GM21447 (cell line): Measurements from ENCODE around the gene BPI.
"Not testable (repeated sequence)": the region's sequence is repeated elsewhere in the genome, so short reads cannot be mapped to it uniquely, and the experiment has no call there.

Source experiments
- ATAC-seq: cut with Tn5 transposase; IDR thresholded peaks from one replicate; pipeline ENCODE4 v1.9.1; 2021; ENCODE audit not compliant: unreplicated experiment

Gene BPI

DNA sequence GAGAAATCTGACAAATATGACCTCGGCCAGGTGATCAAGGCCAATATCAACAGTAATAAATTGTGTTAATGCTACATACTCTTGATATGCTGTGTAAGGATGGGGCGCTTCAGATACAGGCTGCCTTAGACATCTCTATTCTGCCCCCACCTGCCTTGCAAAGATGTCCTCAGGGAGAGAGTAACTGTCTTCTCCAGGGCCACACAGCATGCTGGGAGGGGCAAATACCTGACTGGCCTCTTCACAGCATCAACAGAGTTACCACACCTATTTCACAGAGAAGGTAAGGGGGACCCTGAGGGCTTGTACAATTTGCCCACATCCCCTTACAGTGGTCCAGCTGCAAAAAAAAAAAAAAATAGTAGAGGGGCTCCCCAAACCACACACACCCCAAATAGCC lies 26.3 kb upstream of the BPI start:
- no peak for ATAC-seq

DNA sequence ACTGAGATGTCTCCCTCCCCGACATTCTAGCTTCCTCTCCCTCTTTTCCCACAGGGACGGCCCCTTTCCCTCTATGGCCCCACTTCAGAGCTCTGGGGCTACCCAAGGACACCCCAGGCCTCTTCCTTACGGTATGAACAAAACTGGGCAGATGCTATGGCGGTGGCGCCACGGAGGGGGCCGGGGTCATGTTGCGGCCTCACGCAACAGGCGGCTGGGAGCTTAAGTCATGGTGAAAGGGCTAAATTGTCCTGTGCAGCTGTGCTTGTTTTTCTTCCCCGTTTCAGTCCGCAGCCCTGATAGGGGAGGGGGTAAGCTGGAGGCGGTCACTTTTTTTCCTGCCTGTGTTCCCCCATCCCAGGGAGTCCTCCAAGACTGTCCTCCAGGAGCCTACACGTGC lies 25.8 kb upstream of the BPI start:
- no peak for ATAC-seq

DNA sequence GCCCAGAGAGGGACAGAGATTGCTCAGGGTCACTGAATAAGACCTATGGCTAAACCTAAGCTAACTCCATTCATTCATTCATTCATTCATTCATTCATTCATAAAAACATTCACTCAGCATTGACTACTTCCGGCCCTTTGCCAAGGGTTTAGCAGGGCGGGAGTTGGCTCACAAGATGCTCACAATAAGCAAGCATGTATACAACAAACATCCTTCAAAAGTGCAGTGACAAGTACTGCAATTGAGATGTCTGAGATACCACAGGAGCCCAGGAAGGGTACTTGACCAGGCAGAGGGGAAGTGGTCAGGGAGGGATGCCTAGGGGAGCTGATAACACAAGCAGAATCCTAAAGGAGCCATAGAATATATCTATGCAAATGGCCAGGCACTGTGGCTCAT lies 25.2 kb upstream of the BPI start:
- no peak for ATAC-seq

DNA sequence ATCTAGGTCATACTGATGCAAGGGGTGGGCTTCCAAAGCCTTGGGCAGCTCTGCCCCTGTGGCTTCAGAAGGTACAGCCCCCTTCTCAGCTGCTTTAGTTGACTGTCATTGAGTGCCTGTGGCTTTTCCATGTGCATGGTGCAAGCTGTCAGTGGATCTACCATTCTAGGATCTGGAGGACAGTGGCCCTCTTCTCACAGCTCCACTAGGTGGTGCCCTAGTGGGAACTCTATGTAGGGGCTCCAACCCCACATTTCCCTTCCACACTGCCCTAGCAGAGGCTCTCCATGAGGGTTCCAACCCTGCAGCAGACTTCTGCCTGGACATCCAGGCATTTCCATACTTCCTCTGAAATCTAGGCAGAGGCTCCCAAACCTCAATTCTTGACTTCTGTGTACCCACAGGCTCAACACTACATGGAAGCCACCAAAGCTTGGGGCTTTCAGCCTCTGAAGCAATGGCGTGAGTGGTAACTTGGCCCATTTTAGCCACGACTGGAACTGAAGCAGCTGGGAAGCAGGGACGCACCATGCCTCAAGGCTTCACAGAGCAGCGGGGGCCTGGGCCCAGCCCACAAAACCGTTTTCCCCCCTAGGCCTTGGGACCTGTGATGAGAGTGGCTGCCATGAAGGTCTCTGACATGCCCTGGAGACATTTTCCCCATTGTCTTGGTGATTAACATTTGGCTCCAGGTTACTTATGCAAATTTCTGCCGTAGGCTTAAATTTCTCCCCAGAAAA lies 22.6 kb upstream of the BPI start:
- not testable (repeated sequence) for ATAC-seq

DNA sequence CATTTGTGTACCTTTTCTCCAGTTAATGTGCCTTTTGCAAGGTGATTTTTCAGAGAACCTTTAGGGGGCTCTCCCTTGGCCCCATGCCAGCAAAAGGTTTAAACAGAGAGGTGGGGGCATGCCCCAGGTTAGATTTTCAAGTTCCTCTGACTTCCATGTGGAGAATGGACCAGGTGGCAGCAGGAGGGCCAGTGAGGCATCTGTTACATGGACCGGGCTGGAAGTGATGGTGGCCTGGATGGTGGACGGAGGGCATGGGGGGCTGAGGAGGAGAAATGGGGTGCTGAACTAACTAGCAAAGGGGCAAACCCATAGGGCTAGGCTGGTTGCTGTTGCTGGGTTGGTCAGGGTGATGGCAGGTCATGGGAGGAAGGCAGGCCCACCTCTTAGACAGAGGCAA lies 20.7 kb upstream of the BPI start:
- ATAC-seq, result no peak

DNA sequence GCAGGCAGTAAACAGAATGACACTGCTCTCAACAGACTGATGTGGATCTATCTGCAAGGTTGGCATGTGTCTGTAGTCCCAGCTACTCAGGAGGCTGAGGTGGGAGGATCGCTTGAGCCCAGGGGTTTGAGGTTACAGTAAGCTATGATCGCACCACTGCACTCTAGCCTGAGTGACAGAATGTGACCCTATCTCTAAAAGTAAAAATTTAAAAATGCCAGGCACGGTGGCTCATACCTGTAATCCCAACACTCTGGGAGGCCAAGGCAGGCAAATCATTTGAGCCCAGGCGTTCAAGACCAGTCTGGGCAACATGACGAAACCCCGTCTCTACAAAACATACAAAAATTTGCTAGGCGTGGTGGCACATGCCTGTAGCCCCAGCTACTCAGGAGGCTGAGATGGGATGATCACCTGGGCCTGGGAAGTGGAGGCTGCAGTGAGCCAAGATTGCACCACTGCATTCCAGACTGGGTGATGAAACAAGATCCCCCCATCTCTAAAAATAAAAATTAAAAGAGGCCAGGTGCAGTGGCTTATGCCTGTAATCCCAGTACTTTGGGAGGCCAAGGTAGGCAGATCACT lies 19.8 kb upstream of the BPI start:
- ATAC-seq, result not testable (repeated sequence)

DNA sequence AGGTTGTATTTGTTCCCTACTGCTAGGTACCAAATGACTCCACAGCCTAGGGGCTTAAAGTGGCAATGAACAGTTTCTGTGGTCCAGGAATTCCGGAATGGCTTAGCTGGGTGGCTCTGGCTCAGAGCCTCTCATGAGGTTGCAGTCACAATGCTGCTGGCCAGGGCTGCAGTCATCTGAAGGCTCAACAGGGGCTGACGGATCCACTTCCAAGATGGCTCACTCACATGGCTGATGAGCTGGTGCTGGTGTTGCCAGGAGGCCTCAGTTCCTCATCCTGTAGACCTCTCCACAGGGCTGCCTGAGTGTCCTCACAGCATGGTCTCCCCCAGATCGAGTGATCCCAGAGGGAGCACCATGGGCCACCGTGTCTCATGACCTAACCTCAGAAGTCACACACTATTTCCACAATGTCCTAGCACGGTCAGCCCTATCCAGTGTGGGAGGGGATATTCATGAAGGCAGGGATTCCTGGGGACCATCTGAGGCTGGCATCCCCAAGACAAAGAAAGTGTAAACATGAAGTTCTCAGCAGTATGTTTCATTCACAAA lies 19.0 kb upstream of the BPI start:
- ATAC-seq, result no peak

DNA sequence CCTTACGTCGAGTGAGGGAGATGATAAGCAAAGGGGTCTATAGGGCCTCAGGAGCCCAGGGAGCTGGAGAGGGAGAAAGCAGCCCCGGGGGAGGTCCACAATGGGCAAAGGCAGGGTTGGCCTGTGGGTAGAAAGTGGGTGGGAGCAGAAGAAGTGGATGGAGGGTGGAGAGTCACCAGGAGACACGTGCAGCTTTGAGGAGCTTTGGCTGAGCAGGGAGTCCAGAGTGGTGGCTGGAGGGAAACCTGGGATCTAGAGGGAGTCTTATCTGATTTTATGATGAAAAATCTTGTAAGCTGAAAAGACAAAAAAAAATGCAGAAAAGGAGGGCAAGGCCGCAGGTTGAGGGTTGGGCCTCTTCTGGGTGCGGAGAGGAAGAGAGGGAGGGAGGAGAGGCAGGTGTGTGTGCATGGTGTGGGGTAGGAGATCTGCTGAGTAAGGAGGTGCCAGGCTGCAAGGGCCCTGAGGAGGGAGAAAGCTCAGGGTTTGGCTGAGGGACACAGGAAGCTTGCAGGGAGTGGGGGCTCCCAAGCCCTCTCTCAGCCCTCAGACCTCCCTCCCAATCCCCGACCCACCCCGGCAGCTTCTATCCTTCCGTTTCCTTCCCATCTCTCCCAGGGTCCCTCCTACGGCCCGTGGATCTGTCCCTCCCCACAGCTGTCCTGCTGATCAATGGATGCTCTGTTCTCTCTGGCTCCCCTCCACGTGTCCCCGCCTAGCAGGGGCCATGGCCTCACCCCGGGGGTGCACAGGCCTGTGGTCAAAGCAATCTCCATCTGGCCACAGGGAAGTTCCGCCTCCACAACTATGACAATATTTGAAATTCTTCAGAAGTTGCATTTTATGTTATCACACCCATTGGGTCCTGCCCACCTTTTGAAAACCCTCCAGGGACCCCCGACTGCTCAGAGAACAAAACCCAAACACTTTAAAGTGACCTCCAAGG lies 17.1 kb upstream of the BPI start:
- ATAC-seq, result no peak

DNA sequence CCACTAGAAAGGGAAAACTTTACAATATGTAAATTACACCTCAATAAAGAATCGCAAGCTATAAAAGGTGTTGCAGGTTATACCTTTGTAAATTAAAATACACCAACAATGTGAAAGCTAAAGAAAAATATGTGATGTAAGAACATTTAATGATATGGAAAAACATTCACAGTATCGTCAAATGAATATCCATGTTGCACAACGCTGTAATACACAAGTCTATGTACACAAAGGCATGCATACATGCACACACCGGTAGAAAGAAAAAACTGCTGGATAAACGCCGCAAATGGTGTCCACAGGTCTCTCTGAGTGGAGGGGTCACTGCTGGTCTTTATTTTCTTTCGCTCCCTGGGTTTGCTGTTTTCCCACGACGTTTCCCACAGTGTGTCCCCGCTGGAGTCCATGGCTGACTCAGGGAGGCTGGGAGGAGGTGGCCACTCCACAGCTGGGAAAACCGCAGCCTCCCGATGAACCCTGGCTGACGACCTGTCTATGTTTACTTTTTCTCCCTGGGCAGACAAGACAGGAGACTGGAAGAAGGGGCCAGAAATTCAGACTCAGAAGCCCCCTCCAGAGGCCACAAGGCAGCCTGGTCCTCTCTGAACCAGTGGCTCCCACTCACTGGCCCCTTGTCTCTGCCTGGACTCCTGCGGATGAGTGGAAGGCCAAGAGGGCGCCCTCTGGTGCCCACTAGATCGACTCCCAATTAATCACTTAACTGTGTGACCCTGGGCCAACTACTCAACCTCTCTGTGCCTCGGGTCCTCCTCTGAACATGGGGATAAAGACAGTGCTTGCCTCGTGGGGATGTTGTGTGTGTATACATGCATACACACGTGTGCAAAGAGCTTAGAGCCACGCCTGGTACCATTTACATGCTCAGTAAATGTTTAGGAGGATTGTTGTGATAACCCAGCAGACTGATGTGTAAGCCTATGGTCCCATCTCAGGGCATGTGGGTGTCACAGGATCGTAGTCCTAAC lies 12.8 kb upstream of the BPI start:
- no peak for ATAC-seq

DNA sequence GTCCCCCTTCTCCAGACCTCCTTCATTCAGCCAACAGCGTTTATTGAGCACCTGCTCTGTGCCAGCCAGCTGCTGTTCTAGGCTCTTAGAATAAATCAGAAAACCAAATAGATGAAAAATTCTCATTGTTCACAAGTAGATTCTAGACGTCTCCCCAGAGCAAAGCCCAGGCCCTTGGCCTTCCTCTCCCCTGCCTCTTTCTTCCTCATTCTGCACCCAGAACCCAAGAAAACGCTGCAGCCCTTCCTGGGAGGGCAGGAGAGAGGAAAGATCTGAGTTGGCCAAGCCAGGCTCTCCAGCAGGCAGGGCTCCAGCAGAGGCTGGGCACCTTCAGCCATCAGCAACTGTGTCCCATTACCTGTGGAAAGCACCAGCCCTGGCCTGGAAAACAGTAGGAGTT lies 12.0 kb upstream of the BPI start:
- ATAC-seq, result no peak

DNA sequence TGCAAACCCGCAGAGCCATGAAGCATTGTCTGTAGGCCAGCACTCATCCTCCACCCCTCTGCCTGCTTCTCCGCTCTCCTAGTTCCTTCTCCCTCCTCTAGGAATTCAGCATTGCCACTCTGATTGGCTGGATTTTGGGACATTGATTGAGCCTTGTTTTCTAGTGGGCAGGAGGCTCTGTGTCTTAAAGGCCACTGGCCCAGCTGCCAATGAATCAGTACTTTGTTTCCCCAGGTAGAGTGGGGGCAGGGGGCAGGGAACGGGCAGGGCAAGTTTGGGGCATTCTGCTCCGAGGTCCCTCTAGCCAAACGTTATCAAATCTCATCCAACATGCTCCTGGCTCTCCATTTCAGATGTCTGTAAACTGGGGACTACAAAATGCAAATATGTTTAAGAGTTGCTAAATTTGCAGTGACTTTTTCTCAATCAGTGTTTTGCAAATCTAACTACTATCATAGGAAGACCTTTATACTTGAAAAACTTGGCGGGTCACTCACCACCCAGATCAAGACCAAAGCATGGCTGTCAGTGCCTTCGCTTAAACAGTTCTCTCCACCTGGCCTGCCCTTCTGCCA lies 10.4 kb upstream of the BPI start:
- ATAC-seq, result no peak

DNA sequence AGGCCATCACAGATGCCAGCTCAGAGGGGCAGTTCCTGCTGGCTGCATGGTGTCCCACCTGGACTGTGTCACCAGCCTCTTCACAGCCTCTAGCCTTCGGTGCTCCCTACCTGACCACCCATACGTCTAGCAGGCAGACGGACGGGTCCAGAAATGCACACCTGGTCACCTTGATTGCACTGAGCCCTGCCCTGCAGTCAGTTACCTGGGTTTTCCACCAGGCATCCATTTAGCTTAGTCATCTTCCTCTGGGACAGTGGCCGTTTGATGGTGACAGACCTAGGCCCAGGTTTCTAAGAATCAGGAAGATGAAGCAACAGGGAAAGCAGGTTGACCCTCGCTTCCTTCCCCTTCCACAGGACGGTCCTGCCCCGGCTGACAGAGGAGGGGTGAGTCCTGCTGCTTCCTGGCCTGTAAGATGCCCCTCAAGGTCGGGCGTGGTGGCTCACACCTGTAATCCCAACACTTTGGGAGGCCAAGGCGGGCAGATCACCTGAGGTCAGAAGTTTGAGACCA lies 9.8 kb upstream of the BPI start:
- ATAC-seq, result no peak

DNA sequence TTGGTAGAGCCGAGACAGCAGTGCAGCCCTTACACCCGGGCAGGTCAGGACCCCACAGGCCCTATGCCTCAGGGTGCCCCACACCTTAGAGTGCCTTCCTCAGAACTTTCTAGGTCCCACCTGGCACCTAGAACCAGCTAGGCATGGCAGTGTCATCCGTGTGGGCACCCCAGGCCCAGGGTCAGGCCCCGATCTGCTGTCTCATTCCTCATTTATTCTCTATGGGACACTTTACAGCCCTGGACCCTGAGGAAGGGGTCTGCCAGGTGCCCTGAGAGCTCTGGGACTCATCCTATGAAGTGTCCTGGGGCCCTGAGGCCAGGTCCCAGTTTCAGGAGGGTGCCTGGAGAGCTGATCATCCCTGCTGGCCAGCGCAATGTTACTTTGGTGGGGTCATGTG lies 8.1 kb upstream of the BPI start:
- no peak for ATAC-seq

DNA sequence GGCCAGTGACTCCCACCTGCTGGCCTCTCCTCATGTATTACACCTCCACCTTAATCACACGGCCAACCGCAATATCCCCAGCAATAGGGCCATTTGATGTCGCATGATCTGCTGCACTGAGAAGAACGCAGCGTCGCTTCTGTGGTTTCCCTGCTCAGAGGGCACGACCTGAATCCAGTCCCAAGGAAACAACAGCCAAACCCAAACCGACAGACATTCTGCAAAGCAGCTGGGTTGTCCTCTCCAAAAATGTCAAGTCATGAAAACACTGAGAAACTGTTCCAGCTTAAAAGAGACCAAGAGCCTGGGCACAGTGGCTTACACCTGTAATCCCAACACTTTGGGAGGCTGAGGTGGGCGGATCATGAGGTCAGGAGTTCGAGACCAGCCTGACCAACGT lies 7.5 kb upstream of the BPI start:
- no peak for ATAC-seq

DNA sequence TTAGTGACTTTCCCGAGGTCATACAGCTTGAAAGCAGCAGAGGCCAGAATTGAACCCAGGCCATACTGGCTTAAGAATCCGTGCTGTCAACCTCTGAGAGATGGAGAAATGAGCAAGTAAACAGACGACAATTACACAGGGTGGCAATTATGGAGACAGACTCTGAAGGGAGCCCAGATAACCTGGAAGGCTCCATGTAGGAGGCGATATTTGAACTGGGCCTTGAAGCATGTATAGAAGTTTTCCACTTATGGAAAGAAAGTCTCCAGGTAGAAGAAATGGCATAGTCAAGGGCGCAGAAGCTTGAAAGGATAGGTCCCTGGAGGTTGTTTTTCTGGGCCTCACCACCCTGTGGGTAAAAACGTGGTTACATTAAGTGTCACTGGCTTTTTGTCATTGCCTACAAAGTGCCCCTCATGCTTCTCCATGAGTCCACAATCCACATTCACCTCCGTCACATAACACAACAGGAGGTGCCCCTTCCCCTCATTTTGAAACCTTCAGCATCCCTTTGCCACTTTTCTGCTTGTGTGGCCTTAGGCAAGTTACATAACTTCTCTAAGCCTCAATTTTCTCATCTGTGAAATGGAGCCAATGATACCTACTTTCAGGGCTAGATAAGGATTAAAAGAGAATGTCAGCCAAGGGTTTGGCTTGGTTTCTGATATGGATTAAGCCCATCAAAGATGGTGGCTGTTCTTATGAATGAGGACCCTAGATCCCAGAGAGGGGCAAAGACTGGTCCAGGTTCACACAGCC lies 5.9 kb upstream of the BPI start:
- ATAC-seq, result no peak

DNA sequence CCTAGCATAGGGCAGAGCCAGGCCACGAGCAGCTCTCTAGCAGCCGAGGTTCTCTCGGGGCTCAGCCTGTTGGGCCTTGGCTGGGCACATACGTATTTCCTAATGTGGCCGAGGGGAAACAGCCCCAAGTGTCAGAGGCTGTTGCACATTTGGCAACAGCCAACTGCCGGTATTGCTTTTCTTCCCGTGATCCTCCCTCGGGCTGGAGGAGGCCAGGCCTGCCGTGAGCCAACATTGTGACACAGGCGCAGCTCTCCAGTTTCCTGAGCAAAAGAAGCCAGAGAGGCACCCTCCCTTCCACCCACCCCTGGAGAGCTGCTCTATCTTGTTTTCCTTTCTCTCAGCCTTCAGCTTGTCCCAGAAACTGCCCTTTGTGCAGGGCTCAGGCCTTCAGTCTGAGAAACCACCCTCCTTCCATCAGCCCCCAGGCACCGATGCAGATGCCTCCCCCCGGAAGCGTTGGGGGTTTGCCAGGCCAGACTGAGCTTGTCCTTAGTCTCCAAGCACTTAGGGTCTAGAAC lies 5.1 kb upstream of the BPI start:
- no peak for ATAC-seq

DNA sequence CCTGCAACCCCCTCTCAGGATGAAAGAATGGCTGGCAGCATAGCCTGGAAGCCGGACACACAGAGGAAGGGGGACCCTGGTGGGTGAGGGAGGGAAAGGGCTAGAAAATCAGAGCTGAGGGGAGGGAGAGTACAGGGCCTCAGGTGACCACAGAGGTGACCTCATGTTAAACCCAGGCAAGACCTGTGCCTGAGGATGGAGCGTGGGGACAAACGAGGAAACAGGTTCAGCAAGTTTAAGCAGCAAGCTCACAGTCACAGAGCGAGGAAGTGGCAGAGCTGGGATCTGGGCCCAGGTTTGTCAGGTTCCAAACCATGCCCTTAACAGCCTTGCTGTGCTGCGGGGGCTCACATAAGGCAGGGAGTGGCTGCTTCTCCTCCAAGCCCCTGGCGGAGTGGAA lies 4.0 kb upstream of the BPI start:
- ATAC-seq, result no peak

DNA sequence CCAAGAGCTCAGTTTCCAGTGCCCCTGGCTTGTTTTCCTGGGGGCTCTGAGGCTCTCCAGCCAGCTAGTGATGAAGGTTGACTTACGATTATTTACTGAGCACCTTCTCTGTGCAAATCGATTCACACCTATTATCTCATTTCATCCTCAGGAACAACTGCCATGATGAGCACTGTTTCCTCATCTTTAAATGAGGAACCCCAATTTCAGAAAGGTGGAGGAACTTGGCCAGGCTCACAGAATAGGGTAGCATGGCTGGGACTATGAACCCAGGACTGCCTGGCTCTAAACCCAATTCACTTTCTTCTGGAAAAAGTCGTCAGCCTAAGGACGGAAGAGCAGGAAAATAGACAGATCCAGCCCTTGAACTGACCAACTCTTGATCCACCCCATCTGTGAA lies 3.5 kb upstream of the BPI start:
- no peak for ATAC-seq

DNA sequence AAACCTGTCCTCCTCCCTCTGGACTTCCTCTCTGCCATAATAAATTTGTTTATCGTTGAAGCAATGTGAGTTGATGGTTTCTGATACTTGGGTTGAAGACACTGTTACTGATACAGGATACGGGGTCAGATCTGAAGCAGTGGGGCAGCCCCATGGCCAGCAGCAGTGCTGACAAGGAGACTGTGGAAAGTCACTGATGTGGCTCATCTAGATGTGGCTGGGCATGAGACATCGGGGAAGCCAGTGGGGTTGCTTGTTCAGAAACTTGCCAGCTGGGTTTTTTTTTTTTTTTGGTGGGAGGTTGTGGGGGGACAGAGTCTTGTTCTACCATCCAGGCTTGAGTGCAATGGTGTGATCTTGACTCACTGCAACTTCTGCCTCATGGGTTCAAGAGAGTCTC lies 2.6 kb upstream of the BPI start:
- no peak for ATAC-seq
